Activated naive CD4-positive, alpha-beta T cell (primary cell): ENCODE results near the gene SPPL2C.

Experiments used
- DNase-seq, 4 experiments: peaks; one replicate each; lab custom pipeline; 2025; lab: John Stamatoyannopoulos, UW

The SPPL2C gene

DNA sequence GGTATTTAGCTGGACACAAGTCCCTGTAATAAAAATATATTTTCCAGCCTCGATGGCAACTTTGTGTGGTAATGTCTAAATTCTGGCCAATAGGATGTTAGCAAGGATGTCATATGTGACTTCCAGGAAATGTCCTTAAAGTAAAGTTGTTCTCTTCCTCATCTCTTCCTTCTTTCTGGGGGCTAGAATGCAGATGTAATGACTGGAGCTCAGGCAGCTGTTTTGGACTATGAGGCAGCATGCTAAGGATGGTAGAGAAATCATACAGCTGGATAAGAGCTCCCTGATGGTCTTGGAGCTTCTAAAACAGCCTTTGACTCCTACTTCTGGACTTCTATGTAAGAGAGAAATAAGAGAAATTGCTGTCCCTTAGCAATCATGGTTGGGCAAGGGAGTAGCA is 32.8 kb downstream of the SPPL2C start:
- DNase-seq = no peak

DNA sequence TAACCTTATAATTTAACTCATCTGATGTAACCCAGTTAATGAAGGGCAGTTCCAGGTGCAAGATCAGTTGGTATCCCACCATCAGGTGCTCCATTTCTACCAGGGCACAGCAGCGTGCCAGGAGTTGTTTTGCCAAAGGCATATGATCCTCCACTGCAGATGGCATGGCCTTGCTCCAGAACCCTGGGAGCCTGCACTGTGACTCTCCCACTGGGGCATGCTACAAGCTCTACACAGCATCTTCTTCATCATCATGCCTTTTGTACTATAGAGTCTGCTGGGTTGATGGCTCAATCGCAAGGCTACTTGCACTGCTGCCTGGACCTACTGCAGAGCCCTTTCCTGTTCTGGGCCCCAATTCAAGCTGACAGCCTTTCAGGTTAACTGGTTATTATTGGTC is 38.4 kb downstream of the SPPL2C start:
- DNase-seq = no peak

DNA sequence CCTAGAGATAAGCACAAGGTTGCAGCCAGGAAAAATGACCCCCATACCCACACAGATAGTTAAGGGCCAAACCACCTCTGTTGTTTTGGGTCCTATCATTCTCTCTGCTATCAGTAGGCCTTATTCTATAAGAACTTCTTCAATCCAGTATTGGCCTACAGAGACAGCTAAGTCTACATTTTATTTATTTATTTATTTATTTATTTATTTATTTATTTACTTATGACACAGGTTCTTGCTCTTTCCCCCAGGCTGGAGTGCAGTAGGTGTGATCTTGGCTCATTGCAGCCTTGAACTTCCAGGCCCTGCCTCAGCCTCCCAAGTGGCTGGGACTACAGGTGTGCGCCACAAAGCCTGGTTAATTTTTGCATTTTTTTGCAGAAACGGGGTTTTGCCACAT is 42.2 kb downstream of the SPPL2C start:
- no peak for DNase-seq

DNA sequence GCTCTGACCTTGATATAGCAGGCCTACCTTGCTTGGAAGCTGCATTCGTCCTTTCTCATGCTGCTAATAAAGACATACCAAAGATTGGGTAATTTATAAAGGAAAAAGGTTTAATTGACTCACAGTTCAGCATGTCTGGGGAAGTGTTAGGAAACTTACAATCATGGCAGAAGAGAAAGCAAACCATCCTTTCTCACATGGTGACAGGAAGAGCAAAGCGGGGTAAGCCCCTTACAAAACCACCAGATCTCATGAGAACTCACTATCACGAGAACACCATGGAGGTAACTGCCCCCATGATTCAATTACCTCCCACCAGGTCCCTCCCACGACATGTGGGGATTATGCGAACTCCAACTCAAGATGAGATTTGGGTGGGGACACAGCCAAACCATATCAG is 43.7 kb downstream of the SPPL2C start:
- no peak for DNase-seq

DNA sequence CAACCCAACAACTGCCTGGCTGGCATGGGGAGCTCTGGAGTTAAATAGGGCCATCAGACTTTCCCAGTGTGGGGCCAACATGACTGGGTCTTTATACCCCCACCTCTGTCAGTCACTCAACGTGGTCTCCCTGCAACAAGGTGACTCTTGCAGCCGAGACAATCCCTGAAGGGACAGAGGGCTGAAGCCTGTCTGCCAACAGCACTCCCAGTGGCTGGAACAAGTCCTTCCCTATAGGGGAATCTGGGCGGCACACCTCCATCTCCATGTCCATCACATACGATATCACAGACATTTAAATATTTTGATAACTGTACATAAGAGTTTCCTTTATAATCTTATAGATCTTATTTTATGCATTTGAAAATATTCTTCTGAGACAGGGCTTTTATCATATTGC is 44.9 kb downstream of the SPPL2C start:
- no peak for DNase-seq

DNA sequence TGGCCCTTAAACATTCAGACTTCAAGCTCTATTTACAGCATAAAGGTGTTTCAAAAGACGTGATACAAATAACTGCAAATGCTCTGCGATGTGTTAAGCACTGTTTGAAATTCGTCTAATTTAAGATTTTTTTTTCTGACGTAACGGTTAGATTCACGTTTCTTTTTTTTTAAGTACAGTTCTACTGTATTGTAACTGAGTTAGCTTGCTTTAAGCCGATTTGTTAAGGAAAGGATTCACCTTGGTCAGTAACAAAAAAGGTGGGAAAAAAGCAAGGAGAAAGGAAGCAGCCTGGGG is 49.0 kb downstream of the SPPL2C start:
- DNase-seq = no peak

DNA sequence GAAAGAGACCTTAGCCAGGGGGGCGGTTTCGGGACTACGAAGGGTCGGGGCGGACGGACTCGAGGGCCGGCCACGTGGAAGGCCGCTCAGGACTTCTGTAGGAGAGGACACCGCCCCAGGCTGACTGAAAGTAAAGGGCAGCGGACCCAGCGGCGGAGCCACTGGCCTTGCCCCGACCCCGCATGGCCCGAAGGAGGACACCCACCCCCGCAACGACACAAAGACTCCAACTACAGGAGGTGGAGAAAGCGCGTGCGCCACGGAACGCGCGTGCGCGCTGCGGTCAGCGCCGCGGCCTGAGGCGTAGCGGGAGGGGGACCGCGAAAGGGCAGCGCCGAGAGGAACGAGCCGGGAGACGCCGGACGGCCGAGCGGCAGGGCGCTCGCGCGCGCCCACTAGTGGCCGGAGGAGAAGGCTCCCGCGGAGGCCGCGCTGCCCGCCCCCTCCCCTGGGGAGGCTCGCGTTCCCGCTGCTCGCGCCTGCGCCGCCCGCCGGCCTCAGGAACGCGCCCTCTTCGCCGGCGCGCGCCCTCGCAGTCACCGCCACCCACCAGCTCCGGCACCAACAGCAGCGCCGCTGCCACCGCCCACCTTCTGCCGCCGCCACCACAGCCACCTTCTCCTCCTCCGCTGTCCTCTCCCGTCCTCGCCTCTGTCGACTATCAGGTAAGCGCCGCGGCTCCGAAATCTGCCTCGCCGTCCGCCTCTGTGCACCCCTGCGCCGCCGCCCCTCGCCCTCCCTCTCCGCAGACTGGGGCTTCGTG is 49.5 kb downstream of the SPPL2C start, which contains the start of gene MAPT:
MAPT (plus strand) TSS at position 533 of the 763 bp plus-strand sequence. CDS start 67,784 bp downstream, outside the sequence.
- peak; percentile 37 to 73 (median 46) for DNase-seq

DNA sequence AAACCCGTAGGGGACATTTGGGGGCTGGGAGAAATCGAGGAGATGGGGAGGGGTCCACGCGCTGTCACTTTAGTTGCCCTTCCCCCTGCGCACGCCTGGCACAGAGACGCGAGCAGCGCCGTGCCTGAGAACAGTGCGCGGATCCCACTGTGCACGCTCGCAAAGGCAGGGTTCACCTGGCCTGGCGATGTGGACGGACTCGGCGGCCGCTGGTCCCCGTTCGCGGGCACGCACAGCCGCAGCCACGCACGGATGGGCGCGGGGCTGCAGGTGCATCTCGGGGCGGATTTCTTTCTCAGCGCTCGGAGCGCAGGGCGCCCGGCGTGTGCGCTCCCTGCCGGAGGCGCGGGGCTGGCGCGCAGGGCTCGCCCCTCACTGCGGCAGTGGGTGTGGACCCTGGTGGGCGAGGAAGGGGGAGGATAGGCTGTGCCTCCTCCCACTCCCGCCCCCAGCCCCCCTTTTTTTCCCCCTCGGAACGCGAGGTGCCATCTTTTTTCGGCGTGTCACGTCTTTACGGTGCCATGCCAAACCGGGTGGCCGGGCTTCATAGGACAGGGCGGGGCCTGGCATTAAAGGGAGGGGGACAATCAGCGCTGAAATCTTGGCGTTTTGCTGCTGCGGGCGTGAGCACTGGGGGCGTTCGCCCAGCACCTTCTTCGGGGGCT is 50.8 kb downstream of the SPPL2C start:
- DNase-seq = no peak

DNA sequence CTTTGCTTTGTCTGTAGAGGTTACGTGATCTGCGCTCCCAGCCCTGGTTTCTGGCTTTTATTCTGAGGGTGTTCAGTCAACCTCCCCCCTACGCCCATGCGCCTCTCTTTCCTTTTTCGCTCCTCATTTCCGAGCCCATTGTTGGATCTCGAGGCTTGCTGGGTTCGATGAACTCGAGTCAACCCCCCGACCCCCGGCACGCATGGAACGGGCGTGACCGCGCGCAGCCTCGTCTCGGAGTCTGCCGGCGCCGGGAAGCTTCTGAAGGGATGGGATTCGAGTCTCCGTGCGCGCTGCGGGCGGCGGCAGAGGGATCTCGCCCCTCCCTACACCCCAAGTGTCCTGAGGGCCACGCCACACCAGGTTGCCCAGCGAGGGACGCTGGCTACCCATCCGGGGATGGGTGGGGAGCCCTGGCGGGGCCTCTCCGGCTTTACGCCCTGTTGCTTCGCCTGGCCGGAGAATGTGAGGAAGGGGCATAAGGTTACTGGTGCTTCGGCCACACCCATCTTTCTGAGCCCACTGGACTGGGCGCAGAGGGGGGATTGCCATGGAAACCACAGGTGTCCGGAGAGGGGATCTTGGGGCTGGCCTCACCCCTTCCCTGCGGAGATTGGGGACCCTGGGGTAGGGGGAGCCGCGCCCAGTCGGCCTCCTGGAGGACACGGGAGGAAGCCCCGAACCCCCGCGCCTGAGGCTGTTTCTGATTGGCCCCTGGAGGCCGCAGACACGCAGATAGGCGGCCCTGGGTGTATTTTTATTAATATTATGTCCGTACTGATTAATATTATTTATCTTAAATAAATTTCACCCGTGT is 51.5 kb downstream of the SPPL2C start:
- no peak for DNase-seq
